Mucosa of gallbladder (tissue), 1 donor: ENCODE results near the gene SPHK2. TPM values are rescaled to one million over a fixed set of nuclear protein-coding genes. Genes with fewer than 3 reads are reported as not detected.

Experiments used
- DNase-seq: peaks from one replicate; pipeline ENCODE4 v3.0.0-alpha.2; 2020; ENCODE audit warnings: low spot score
- total RNA-seq: library from RNA; stranded (reverse); gene quantifications from one replicate; pipeline ENCODE4 v1.2.1, GENCODE V29; 2021
- donor health status: DM: no; HTN: no; CAD: no.

SPHK2 gene
- total RNA-seq, 1 donor from 2014 or later, result 51.8 TPM

GRCh38 chr19:48606463-48607358, 12.6 kb upstream of the SPHK2 start, which contains the start of gene SPACA4:
TSS of gene SPACA4 (plus strand) at chr19:48606742. CDS start at chr19:48606979, 237 bp downstream.
- no peak for DNase-seq

- no peak for DNase-seq
These were observed 11.9 kb upstream of the SPHK2 start for GRCh38 chr19:48607359-48607755.

DNA sequence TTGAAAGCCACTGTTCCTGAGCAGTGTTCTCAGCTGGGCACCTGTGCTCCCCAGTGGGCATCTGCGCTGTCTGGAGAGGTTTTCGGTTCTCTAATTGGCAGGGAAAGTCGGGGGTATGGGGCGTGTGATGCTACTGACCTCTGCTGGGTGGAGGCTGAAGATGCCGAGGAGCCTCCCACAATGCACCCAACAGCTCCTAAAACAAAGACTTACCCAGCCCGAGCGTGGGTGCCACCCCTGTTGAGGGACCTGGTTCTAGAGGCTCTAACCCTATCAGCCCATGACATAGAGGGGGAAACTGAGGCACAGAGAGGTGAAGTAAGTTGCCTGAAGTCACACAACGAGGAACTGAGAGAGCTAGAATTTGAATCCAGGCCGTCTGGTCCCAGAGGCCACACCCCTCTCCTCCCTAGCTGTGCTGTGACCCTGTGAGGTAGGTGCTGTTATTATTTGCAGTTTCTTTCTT, 10.5 kb upstream of the SPHK2 start:
- DNase-seq, result no peak

- DNase-seq, result no peak
These were observed 9.7 kb upstream of the SPHK2 start for GRCh38 chr19:48609571-48610108.

GRCh38 chr19:48611872-48612271, 7.4 kb upstream of the SPHK2 start:
- no peak for DNase-seq

GRCh38 chr19:48613024-48613851, 6.1 kb upstream of the SPHK2 start:
- DNase-seq, result peak; percentile 72

DNA sequence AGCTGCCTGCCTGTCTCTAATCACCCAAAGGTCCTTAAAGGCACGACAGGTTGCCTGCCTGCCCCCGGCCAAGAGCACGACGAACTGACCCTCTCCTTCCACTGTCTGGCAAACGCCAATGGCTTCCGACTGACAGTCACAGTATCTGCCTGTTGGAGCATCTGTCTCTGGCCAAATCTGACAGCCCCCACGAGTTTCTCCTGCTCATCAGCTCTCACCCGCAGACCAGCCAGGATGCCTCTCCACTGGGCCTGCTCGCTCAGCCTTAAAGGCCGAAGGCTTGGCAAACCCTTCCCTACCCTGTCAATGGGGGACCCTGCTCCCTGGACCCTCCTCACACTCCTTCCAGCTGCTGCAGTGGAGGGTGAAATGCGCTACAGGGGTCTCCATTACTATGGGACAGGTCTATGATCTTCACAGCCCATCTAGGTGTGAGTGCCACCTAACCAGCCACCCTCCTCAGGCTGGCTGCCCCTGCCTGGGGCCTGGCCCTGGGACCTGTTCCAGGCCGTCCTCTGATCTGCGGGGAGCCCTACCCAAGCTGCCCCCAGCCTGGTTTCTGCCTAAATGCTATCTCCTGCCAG, 5.4 kb upstream of the SPHK2 start:
- no peak for DNase-seq

DNA sequence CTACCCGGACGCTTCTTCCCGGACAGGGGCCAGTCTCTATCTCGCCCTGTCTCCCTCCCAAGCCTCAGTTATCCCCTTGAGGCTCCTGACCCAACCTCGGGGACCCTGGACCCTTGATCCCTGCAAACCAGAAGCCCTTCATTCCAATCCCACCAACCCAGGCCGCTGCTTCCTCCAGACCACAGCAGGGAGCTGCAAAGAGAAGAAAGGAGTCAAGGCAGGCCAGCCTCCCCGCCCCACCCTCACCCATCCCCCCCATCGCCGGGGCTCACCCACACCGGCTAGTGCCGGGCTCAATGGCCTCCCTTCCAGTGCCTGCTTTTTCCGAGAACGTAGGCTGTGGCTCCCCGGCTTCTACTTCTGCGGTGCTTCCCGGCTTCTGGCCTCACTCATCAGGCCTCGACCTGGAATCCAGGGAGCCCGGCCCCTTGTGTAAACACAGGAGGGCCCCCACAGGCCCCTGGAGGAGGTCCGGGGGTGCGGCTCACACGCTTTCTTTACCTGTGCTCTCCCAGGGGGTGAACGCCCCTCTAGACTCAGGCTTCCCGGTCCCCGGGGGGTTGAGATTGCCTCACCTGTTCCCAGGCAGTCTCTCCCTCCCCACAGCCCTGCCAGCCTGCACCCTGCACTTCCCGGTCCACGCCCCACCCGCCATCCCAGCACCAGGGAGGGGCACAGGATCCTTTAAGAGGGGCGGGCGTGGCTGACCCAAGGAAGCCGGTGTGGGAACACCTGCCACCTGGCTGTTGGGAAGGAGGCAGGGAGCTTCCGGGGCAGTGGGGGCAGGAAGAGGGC, 4.7 kb upstream of the SPHK2 start, which contains the start of gene FAM83E:
Gene FAM83E, minus strand, starts transcription at position 641 of the 795 bp plus-strand sequence. CDS start 1,704 bp downstream, outside the sequence.
- peak; percentile 89 for DNase-seq

DNA sequence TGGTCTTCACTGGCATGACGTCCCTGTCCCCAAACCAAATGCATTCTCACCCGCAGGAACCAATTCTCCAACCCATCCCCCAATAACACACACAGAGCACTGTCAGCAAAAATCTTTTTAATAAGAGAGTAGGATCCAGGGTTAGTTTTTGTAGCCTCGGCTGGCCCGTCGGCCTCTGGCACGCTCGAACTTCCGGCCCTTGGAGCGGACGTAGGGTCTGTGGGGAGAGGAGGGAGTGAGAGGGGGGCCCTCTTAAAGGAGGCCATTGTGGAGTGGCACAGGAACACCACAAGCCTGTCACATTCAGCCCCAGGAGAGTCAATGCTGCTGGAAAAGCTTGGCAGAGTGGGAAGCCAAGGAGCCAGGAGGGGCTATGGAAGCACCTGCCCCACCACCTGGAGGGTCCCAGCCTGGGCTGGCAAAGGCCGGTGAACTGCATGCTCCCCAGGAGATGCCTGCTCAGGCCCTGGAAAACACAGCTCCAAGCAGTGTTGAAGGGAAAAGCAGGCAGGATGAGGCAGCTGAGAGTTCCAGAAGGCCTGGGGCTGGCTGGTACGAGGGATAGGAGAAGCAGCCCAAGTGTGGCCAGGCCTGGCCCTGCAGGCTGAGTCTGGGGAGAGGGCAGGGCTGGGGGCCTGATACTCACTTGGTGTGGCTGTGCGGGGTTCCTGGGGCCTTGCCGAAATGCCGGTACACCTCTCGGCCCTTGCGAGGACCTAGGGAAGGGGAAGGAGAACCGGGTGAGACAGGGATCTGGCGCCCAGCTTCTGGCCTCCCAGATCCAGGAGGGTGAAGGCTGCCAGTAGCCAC, 3.9 kb upstream of the SPHK2 start:
- DNase-seq, result no peak

GRCh38 chr19:48616041-48616436, 3.3 kb upstream of the SPHK2 start:
- DNase-seq, result no peak

GRCh38 chr19:48616491-48617056, 2.7 kb upstream of the SPHK2 start:
- DNase-seq, result no peak

- DNase-seq, result no peak
These were observed 2.0 kb upstream of the SPHK2 start for GRCh38 chr19:48617146-48617937.

DNA sequence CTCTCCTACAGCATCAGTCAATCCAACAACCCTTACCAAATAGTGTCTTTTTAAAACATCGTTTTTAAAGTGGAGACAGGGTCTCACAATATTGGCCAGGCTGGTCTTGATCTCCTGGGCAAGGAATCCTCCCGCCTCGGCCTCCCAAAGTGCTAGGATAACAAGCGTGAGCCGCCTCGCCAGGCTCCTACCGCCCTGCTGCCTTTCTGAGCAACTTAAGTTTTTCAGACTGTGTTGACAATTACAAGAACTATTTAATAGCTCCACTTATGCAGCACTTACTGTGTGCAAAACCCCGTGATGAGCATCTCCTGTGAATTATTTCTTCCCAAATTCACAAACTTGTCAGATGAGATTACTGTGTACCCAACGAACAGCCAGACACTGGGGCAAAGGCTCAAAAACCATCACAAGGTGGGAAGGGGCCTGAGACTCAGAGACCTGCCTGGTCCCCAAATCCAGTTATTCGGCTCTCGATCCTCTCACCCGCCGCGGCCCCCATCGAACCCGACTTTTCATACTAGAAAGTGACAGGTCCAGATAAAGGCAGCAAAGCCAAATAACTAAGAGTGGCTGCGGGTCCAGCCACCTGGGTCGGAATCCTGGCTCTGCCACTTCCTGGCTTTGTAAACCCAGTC, 909 bp upstream of the SPHK2 start:
- no peak for DNase-seq

DNA sequence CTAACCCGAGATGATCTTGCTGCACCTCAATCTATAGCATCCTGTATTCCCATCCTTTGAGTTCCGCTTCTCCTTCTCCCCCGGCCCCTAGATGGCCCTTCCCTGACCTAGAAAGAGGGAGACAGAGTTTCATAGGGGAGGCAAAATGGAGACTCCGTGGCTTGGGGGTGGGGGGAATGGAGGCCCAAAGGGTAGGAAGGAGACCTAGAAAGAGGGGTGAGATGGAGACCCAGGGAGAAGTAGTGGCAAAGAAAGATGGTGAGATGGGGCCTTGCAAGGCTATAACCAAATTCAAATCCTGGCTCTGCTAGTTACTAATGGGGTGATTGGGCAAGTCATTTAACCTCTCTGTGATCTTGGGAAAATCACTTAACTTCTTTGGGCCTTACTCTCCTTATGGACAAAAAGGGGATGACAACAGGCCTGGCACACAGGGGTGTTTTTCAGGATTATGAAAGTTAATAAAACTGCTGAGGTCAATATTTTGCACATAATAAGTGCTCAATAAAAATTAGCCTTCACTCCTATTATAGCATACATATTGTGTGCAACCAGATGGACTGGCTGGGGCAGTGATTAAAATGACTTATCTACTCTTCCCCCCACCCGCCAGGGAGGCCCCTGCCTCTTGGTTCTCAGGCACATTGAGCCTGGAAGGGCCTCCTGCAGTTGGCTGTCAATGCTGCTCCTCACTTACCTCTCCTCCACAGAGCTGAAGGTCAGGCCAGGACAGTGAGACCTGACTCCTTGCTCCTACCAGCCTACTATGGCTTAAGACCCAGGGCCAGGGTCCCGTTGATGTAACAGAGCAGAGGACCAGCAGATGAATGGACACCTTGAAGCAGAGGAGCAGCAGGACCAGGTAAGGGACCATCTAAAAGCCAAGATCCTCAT, 633 bp downstream of the SPHK2 start:
- no peak for DNase-seq

DNA sequence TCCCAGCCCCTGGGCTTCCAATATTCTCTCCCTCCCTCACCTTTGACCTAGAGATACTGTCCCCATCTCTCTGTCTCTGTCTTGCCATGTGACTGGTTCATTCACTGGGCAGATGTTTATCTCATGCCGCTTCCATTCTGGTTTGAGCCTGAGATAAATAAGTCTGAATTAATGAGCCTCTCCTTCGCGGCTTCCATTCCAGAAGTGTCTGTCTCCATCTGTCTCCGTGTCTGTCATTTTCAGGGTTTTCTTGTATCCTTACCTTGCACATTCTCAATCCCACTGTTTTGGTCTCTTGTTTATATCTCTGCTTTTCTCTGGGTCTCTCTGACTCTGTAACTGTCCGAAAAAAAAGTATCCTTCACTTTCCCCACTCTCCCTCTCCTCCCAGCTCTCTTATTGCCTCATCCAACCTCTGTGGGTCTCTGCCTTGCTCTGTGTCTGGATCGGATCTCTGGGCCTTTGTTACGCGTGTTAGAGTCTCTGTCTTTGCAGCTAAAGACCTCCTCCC, 4.3 kb downstream of the SPHK2 start:
- no peak for DNase-seq

- DNase-seq, result peak; percentile 97
These were observed 4.8 kb downstream of the SPHK2 start for GRCh38 chr19:48624067-48624594.
